ENCODE measurements around the gene COG2.
"Not testable (repeated sequence)": the region's sequence is repeated elsewhere in the genome, so short reads cannot be mapped to it uniquely, and the experiment has no call there.

The COG2 gene

GRCh38 chr1:230642263-230642959 lies at the start of gene COG2:
Gene COG2 (plus strand): TSS chr1:230642481. CDS start chr1:230642607, 126 bp downstream.
- peak; percentile 94 for DNase-seq

- DNase-seq: no peak
Observed at GRCh38 chr1:230592848-230593414, 49.4 kb upstream of the COG2 start.

- DNase-seq: no peak
Observed at GRCh38 chr1:230594214-230594773, 48.0 kb upstream of the COG2 start.

GRCh38 chr1:230595181-230595580 lies 47.1 kb upstream of the COG2 start:
- DNase-seq: no peak

- no peak for DNase-seq
Observed at GRCh38 chr1:230596306-230596705, 46.0 kb upstream of the COG2 start.

GRCh38 chr1:230598745-230599144 lies 43.5 kb upstream of the COG2 start:
- DNase-seq: no peak

- DNase-seq: no peak
Observed at GRCh38 chr1:230599926-230600656, 42.2 kb upstream of the COG2 start.

GRCh38 chr1:230600657-230601400 lies 41.5 kb upstream of the COG2 start:
- not testable (repeated sequence) for DNase-seq

GRCh38 chr1:230609208-230609607 lies 33.1 kb upstream of the COG2 start:
- DNase-seq: no peak

GRCh38 chr1:230610589-230610988 lies 31.7 kb upstream of the COG2 start:
- no peak for DNase-seq

- DNase-seq: no peak
Observed at GRCh38 chr1:230611128-230611877, 31.0 kb upstream of the COG2 start.

- DNase-seq: no peak
Observed at GRCh38 chr1:230611878-230612235, 30.4 kb upstream of the COG2 start.

- no peak for DNase-seq
Observed at GRCh38 chr1:230612651-230613050, 29.6 kb upstream of the COG2 start.

- DNase-seq: no peak
Observed at GRCh38 chr1:230614121-230614520, 28.2 kb upstream of the COG2 start.

GRCh38 chr1:230618537-230618936 lies 23.7 kb upstream of the COG2 start:
- DNase-seq: no peak

- no peak for DNase-seq
Observed at GRCh38 chr1:230620649-230621323, 21.5 kb upstream of the COG2 start.

- DNase-seq: no peak
Observed at GRCh38 chr1:230621324-230622030, 20.8 kb upstream of the COG2 start.

- DNase-seq: no peak
Observed at GRCh38 chr1:230622151-230622550, 20.1 kb upstream of the COG2 start.

- DNase-seq: no peak
Observed at GRCh38 chr1:230624097-230624713, 18.1 kb upstream of the COG2 start.

- DNase-seq: no peak
Observed at GRCh38 chr1:230626232-230626631, 16.0 kb upstream of the COG2 start.

- no peak for DNase-seq
Observed at GRCh38 chr1:230627767-230628166, 14.5 kb upstream of the COG2 start.

Measured in NCI-H510A treated with DMSO at 0.1 percent for 48 hours (cell line).